HG02884 (cell line): ENCODE results near the gene EIF2S3B.
A peak's percentile ranks its signal among the peaks of the same experiment; 100 is the strongest.

Source experiments
- ATAC-seq: cut with Tn5 transposase; IDR thresholded peaks from one replicate; pipeline ENCODE4 v1.9.1; 2021; ENCODE audit warnings: mild to moderate bottlenecking, moderate library complexity; ENCODE audit not compliant: unreplicated experiment

The EIF2S3B gene

DNA sequence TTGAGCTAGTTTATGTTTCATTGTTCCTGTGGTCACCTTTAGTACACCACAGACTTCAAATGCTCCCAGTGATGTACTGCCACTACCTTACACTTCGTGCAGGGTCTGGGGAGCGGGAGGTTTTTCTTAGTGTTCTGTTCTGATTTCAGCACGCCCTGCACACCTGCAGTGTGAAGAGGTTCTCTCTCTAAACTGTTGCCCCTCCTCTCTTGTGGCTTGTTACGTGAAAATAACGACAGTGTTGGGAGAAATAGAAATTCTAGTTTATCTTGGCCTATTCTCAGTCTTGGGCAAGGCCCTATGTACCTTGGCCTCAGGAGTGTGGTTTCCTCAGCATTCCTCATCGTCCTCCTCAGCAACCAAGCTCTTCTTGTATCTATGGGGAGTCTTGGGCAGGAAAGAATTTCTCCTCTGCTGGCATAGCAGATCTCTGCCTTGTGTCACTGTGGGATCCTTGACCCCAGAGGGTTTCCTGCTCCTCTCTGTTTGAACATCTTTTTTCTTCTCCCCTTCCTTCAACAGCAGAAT, 48.6 kb downstream of the EIF2S3B start:
- no peak for ATAC-seq

DNA sequence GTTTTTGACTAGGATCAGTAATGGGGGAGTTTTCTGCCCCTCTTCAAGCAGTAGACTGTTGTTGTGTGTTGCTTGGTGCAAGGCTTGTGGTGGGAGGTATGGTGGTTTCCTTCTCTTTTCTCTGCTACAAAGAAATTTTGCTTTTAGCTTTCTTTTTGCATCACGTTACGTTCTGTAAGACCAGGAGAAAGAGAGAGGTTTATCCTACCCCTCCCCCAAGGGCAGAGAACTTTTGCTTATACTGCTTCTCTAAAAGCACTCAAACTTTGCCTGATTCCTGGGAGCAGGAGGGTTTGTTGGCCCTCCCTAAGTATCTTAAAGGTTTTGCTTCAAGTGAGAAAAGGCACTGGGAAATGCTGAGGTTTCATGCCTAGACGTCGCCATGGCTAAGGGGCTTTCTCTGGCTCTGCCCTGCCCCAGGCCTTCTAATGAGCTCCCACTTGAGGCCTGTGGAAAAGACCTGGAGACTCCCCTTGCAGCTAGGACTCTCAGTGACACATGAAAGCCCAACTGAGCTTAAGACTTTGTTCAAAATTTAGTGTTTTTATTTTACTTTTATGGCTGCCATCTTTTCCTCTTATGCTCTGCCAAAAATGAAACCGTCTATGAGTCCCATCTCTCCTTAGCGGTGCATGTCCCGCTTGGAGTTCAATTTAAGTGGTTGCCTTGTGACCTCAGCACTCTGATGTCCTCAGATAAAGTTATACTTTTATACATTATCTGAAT, 49.2 kb downstream of the EIF2S3B start:
- ATAC-seq, result no peak

- no peak for ATAC-seq
These were observed 51.6 kb downstream of the EIF2S3B start for GRCh38 chr12:10557329-10557728.

DNA sequence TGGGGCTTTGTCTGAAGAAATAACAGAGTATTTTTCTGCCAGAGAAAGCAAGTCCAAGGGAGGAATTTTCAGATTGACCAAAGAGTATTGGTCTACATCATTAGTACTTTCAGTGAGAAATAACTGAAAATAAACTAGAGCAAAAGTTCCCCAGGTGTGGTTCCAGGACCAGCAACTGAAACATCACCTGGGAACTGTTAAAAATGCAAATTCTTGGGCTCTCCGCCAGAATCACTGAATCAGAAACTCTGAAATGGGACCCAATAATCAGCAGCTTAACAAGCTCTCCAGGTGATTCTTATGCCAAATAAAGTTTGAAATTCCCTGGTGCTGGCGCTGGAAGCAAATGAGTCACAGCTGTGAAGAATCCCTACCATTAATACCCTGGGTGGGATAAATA, 52.1 kb downstream of the EIF2S3B start:
- peak; percentile 52 for ATAC-seq
